IMR-90 (cell line): ENCODE measurements around the gene RAB5B. TPM values are rescaled to one million over a fixed set of nuclear protein-coding genes. Genes with fewer than 3 reads are reported as not detected.

ENCODE experiments used
- ATAC-seq: fragments of 200-7000 bp; cut with Tn5 transposase; 2 replicates; pipeline ENCODE4 v1.9.1; 2020; ENCODE audit warnings: low read depth, mild to moderate bottlenecking, moderate library complexity
- BruUV-seq: library from RNA; stranded (reverse); fragments of 400-500 nt; replicated peaks from 2 replicates; lab custom pipeline; 2021; lab: Mats Ljungman, UMichigan
- CTCF ChIA-PET: fragments of 300-600 bp; formaldehyde crosslinking; extraction: SDS; loops from one replicate; lab custom pipeline; 2021; ENCODE audit warnings: antibody characterized with exemption; lab: Yijun Ruan, JAX
- POLR2A ChIA-PET: fragments of 300-600 bp; sonication (Branson Sonifier 250); formaldehyde crosslinking; loops from one replicate; lab custom pipeline; 2022; ENCODE audit warnings: antibody characterized with exemption; ENCODE audit not compliant: unreplicated experiment; lab: Charles Lee
- DNase-seq: peaks from one replicate; pipeline ENCODE4 v3.0.0; 2013
- H2AFZ ChIP-seq: replicated peaks from 2 replicates; pipeline ENCODE3; 2013; ENCODE audit warnings: low read length, mild to moderate bottlenecking; ENCODE audit not compliant: poor library complexity
- H2AK5ac ChIP-seq: 2 replicates; pipeline ENCODE4 v1.6.1; 2013; ENCODE audit warnings: low read depth, low read length, inconsistent platforms
- H2AK9ac ChIP-seq: replicated peaks from 2 replicates; pipeline ENCODE3; 2013; ENCODE audit warnings: mild to moderate bottlenecking, low read depth, low read length, moderate library complexity; ENCODE audit not compliant: poor library complexity
- H2BK120ac ChIP-seq: 2 replicates; pipeline ENCODE4 v1.6.1; 2013; ENCODE audit warnings: low read depth, low read length, inconsistent platforms
- H2BK15ac ChIP-seq: 3 replicates; pipeline ENCODE4 v1.6.1; 2013; ENCODE audit warnings: low read depth, low read length, inconsistent platforms
- H2BK20ac ChIP-seq: 2 replicates; pipeline ENCODE4 v1.6.1; 2013; ENCODE audit warnings: low read depth, mild to moderate bottlenecking, inconsistent platforms, low read length, moderate library complexity
- H2BK5ac ChIP-seq: 2 replicates; pipeline ENCODE4 v1.6.1; 2013; ENCODE audit warnings: mild to moderate bottlenecking, low read depth, low read length, inconsistent platforms; ENCODE audit not compliant: poor library complexity, severe bottlenecking
- H3K14ac ChIP-seq: replicated peaks from 2 replicates; pipeline ENCODE4 v1.6.1; 2013; ENCODE audit warnings: low read depth, low read length, inconsistent platforms
- H3K18ac ChIP-seq: 2 replicates; pipeline ENCODE4 v1.6.1; 2013; ENCODE audit warnings: low read depth, low read length, control low read depth
- H3K23ac ChIP-seq: 2 replicates; pipeline ENCODE4 v1.6.1; 2013; ENCODE audit warnings: low read depth, low read length, inconsistent platforms
- H3K27ac ChIP-seq: 2 replicates; pipeline ENCODE4 v1.5.1; 2013; ENCODE audit warnings: mild to moderate bottlenecking, control low read depth, low read length; ENCODE audit not compliant: insufficient read depth
- H3K27me3 ChIP-seq: 2 replicates; pipeline ENCODE4 v1.6.1; 2013; ENCODE audit warnings: low read length; ENCODE audit not compliant: control insufficient read depth, insufficient read depth
- H3K36me3 ChIP-seq: 2 replicates; pipeline ENCODE4 v1.6.1; 2013; ENCODE audit warnings: low read length, mixed read lengths; ENCODE audit not compliant: control insufficient read depth, insufficient read depth
- H3K4ac ChIP-seq: 2 replicates; pipeline ENCODE4 v1.6.1; 2013; ENCODE audit warnings: low read depth, low read length, inconsistent platforms
- H3K4me1 ChIP-seq: 2 replicates; pipeline ENCODE4 v1.6.1; 2013; ENCODE audit warnings: low read length, mixed read lengths; ENCODE audit not compliant: control insufficient read depth, insufficient read depth
- H3K4me2 ChIP-seq: 2 replicates; pipeline ENCODE4 v1.6.1; 2013; ENCODE audit warnings: low read depth, mild to moderate bottlenecking, control low read depth, low read length, moderate library complexity
- H3K4me3 ChIP-seq: 2 replicates; pipeline ENCODE4 v1.5.1; 2013; ENCODE audit warnings: low read depth, mild to moderate bottlenecking, control low read depth, low read length, moderate library complexity; ENCODE audit not compliant: insufficient read depth
- H3K56ac ChIP-seq: 2 replicates; pipeline ENCODE4 v1.6.1; 2013; ENCODE audit warnings: low read length, inconsistent platforms; ENCODE audit not compliant: insufficient read depth; ENCODE audit errors: extremely low read depth
- H3K79me1 ChIP-seq, 2 experiments: 2 replicates each; pipeline ENCODE4 v1.6.1; 2013; ENCODE audit warnings: low read length in 2 of 2, inconsistent platforms in 1 of 2, low read depth in 1 of 2
- H3K9ac ChIP-seq: 2 replicates; pipeline ENCODE4 v1.6.1; 2013; ENCODE audit warnings: low read depth, low read length, control low read depth
- H3K9me1 ChIP-seq: 2 replicates; pipeline ENCODE4 v1.6.1; 2013; ENCODE audit warnings: low read length, inconsistent platforms; ENCODE audit not compliant: insufficient read depth
- H3K9me3 ChIP-seq: 2 replicates; pipeline ENCODE4 v1.6.1; 2013; ENCODE audit warnings: low read length; ENCODE audit not compliant: control insufficient read depth, insufficient read depth
- H4K20me1 ChIP-seq: 2 replicates; pipeline ENCODE4 v1.6.1; 2013; ENCODE audit warnings: low read length, inconsistent platforms; ENCODE audit not compliant: insufficient read depth
- H4K5ac ChIP-seq: 2 replicates; pipeline ENCODE4 v1.6.1; 2013; ENCODE audit warnings: mild to moderate bottlenecking, low read depth, low read length, control low read depth
- H4K8ac ChIP-seq, 2 experiments: 2 replicates each; pipeline ENCODE4 v1.6.1; 2013; ENCODE audit warnings: low read depth in 2 of 2, low read length in 2 of 2, control low read depth in 1 of 2, inconsistent platforms in 1 of 2
- H4K91ac ChIP-seq: 2 replicates; pipeline ENCODE4 v1.6.1; 2013; ENCODE audit warnings: low read depth, low read length, inconsistent platforms; ENCODE audit not compliant: insufficient read depth
- BHLHE40 ChIP-seq: fragments of 150-350 bp; IDR thresholded peaks from 2 replicates; pipeline ENCODE4 v1.6.1; 2016; ENCODE audit warnings: mild to moderate bottlenecking, low read depth, low read length
- FOS ChIP-seq: fragments of 150-350 bp; IDR thresholded peaks from 2 replicates; pipeline ENCODE4 v1.6.1; 2016; ENCODE audit warnings: low read depth, low read length
- MAFK ChIP-seq: IDR thresholded peaks from 2 replicates; pipeline ENCODE4 v1.6.1; 2012; ENCODE audit warnings: low read depth, low read length, improper control_type of control experiment
- MAZ ChIP-seq: IDR thresholded peaks from 2 replicates; pipeline ENCODE4 v1.6.1; 2012; ENCODE audit warnings: low read depth, mild to moderate bottlenecking, low read length, improper control_type of control experiment, moderate library complexity, borderline replicate concordance
- MXI1 ChIP-seq: IDR thresholded peaks from 2 replicates; pipeline ENCODE4 v1.6.1; 2012; ENCODE audit warnings: low read depth, mild to moderate bottlenecking, low read length, moderate library complexity, borderline replicate concordance
- NFE2L2 ChIP-seq: fragments of 150-350 bp; IDR thresholded peaks from 2 replicates; pipeline ENCODE4 v1.6.1; 2016; ENCODE audit warnings: low read depth, mild to moderate bottlenecking, low read length
- POLR2A ChIP-seq: IDR thresholded peaks from 2 replicates; pipeline ENCODE4 v1.6.1; 2012; ENCODE audit warnings: mild to moderate bottlenecking, low read depth, low read length
- RCOR1 ChIP-seq: IDR thresholded peaks from 2 replicates; pipeline ENCODE4 v1.6.1; 2012; ENCODE audit warnings: mild to moderate bottlenecking, low read length, improper control_type of control experiment; ENCODE audit not compliant: insufficient replicate concordance
- RFX5 ChIP-seq: IDR thresholded peaks from 2 replicates; pipeline ENCODE4 v1.8.0; 2012; ENCODE audit warnings: low read depth, mild to moderate bottlenecking, low read length, moderate library complexity
- SMC3 ChIP-seq: fragments of 150-350 bp; IDR thresholded peaks from 2 replicates; pipeline ENCODE4 v1.6.1; 2016; ENCODE audit warnings: low read depth, mild to moderate bottlenecking, antibody characterized with exemption, low read length, moderate library complexity
- WGBS, 2 experiments: methylation state at CpG; one replicate each; pipeline versions ENCODE4 v1.1.5 to v1.1.7; 2013; ENCODE audit warnings: missing lambda C conversion rate in 2 of 2; ENCODE audit not compliant: insufficient read length in 1 of 2; ENCODE audit errors: extremely low coverage in 2 of 2; 5-methylcytosine and 5-hydroxymethylcytosine counted together
- dilution Hi-C: fragments of 300-500 bp; cut with HindIII; formaldehyde crosslinking; loops from one replicate; pipeline ENCODE4 v1.14.3; 2018; ENCODE audit warnings: low sequenced_read_pairs; ENCODE audit not compliant: unreplicated experiment
- in situ Hi-C: fragments of 300-500 bp; cut with MboI; formaldehyde crosslinking; loops from 3 replicates; pipeline ENCODE4 v1.14.3; 2019; ENCODE audit warnings: low sequenced_read_pairs, inconsistent platforms, mixed read lengths
- intact Hi-C: fragments of 100-400 bp; cut with micrococcal nuclease; formaldehyde crosslinking; loops from 2 replicates; pipeline ENCODE4 v1.10.0; 2022
- polyA plus RNA-seq, 3 experiments: library from polyadenylated mRNA; depleted of rRNA; stranded (reverse); fragments of >200 nt; gene quantifications; 2 replicates each; pipeline ENCODE4 v1.2.3, GENCODE V29; 2012; ENCODE audit warnings: low replicate concordance in 1 of 3
- total RNA-seq: library from RNA; depleted of rRNA; stranded (reverse); fragments of >200 nt; gene quantifications from 2 replicates; pipeline ENCODE4 v1.2.3, GENCODE V29; 2012
- TF ChIP-seq, protein P1 (sequence below): fragments of 150-350 bp; IDR thresholded peaks from 2 replicates; pipeline ENCODE4 v1.6.1; 2016; ENCODE audit warnings: low read depth, mild to moderate bottlenecking, low read length, moderate library complexity, borderline replicate concordance

Gene RAB5B
- total and polyA plus RNA-seq, 2 of the 4 experiments (the other 2 are of a cell fraction), result 56.5 to 99.2 TPM

DNA sequence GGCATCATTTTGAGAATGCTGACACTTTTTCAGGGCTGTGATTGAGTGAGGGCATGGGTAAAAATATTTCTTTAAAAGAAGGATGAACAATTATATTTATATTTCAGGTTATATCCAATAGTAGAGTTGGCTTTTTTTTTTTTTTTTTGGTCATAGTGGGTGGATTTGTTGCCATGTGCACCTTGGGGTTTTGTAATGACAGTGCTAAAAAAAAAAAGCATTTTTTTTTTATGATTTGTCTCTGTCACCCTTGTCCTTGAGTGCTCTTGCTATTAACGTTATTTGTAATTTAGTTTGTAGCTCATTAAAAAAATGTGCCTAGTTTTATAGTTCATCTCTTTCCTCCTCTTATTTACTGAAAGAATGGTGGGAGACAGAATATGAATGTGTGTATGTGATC lies 1.4 kb upstream of the RAB5B start:
- ChIA-PET POLR2A (no interaction called here), CTCF (no interaction called here)
- in situ Hi-C loops, result no loop called here
- peak overlapping the region; percentile 85 for H3K9ac ChIP-seq
- H3K56ac ChIP-seq, result peak overlapping the region; percentile 71
- peak overlapping the region; percentile 86 for H2AK9ac ChIP-seq
- H4K20me1 ChIP-seq, result peaks cover 6% of the 10 kb centered on the region; the same call in 1 of the 2 replicates
- H2BK15ac ChIP-seq, result peak overlapping the region; percentile 99; the same call in 2 of the 3 replicates
- no peaks in the 10 kb centered on the region for H3K9me3 ChIP-seq
- peak overlapping the region; percentile 84; the same call in 1 of the 2 replicates for H2BK120ac ChIP-seq
- ATAC-seq (no peak), DNase-seq (no peak)
- peak overlapping the region; percentile 74 to 98; a peak in 3 of 4 replicates for H4K8ac ChIP-seq
- peaks cover 10% of the 10 kb centered on the region; the same call in 1 of the 2 replicates for H3K9me1 ChIP-seq
- H2AFZ ChIP-seq, result no peak overlapping the region
- peak overlapping the region; percentile 100 for H2AK5ac ChIP-seq
- WGBS, 2 experiments, result no CpG with 5 or more reads among the region's 1 CpG
- H3K4ac ChIP-seq, result peak overlapping the region; percentile 97
- dilution Hi-C loops, result no loop called here
- H2BK5ac ChIP-seq, result peak overlapping the region; percentile 98
- no peaks in the 10 kb centered on the region for H3K27me3 ChIP-seq
- intact Hi-C loops, result no loop called here
- peak overlapping the region; percentile 61 for H3K4me3 ChIP-seq
- H3K79me1 ChIP-seq, result peaks cover 7 to 67% of the 10 kb centered on the region in 2 experiments; a peak in 3 of 4 replicates
- H2BK20ac ChIP-seq, result peak overlapping the region; percentile 2; the same call in 1 of the 2 replicates
- peak overlapping the region; percentile 58 for H4K5ac ChIP-seq
- peaks cover 5% of the 10 kb centered on the region for H3K4me1 ChIP-seq
- peak overlapping the region; percentile 58; the same call in 1 of the 2 replicates for H3K18ac ChIP-seq
- peak overlapping the region; percentile 91 for H3K4me2 ChIP-seq
- peaks cover 5% of the 10 kb centered on the region for H3K36me3 ChIP-seq
- H3K14ac ChIP-seq, result peak overlapping the region; percentile 81
- H3K27ac ChIP-seq, result peak overlapping the region; percentile 60
- H4K91ac ChIP-seq, result peak overlapping the region; percentile 88
- BruUV-seq, result no TSS peak
- peak overlapping the region; percentile 97 for H3K23ac ChIP-seq
- TF ChIP-seq MXI1 (no peak), MAZ (no peak), RCOR1 (no peak), POLR2A (no peak), SMC3 (no peak), FOS (no peak), BHLHE40 (no peak), MAFK (no peak), NFE2L2 (no peak), RFX5 (no peak)
- TF ChIP-seq, protein P1, sequence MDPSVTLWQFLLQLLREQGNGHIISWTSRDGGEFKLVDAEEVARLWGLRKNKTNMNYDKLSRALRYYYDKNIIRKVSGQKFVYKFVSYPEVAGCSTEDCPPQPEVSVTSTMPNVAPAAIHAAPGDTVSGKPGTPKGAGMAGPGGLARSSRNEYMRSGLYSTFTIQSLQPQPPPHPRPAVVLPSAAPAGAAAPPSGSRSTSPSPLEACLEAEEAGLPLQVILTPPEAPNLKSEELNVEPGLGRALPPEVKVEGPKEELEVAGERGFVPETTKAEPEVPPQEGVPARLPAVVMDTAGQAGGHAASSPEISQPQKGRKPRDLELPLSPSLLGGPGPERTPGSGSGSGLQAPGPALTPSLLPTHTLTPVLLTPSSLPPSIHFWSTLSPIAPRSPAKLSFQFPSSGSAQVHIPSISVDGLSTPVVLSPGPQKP, result no peak
